ENCODE measurements around the gene MRPL58. TPM values are rescaled to one million over a fixed set of nuclear protein-coding genes. Genes with fewer than 3 reads are reported as not detected.

The MRPL58 gene
- polyA plus RNA-seq, 4 donors = 22.4 to 73.0 (median 45.7) TPM

DNA sequence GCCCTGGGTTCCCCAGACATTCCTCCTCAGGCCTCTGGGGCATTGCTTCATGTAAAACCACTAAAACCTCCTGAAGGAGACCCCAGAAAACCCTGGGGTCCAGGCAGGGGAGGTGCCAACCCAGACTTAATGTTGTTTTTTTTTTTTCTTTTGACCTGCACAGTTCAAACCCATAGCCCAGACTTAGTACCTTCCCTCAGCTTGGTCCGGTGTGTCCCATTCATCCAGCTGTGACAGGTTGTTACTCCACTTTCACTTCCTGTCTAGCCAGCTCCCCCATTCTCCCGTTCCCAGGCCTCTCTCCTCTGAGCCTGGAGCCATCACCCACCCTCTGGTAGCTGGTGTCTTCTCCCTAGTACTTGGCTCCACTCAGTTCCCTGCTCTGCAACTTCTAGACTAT lies 20.2 kb upstream of the MRPL58 start:
- WGBS, 3 donors = 24 to 35% (median 26%) methylated on average over 2 of the region's 2 CpGs
- FAIRE-seq (no peak), DNase-seq (peak; percentile 49 to 56)
- Histone ChIP-seq H3K36me3 (ENCODE audit: control insufficient read depth in 3 of 3, insufficient read depth in 2 of 3, low read depth in 1 of 3, low read length in 3 of 3) (peaks cover 0 to 13% (median 0%) of the 10 kb centered on the region in 3 donors), H3K4me3 (ENCODE audit: low read depth in 1 of 3, low read length in 3 of 3) (no peak overlapping the region), H3K9me3 (ENCODE audit: control insufficient read depth in 2 of 2, insufficient read depth in 1 of 2, low read depth in 1 of 2, low read length in 1 of 2) (no peaks in the 10 kb centered on the region), H3K4me1 (ENCODE audit: control insufficient read depth in 3 of 3, insufficient read depth in 2 of 3, low read depth in 1 of 3, low read length in 2 of 3) (peaks cover 2 to 42% (median 4%) of the 10 kb centered on the region in 3 donors), H3K27ac (ENCODE audit: low read depth in 1 of 3, low read length in 2 of 3) (peak overlapping the region; percentile 75 to 96 (median 93)), H3K27me3 (ENCODE audit: control insufficient read depth in 3 of 3, insufficient read depth in 3 of 3, low read length in 3 of 3) (no peaks in the 10 kb centered on the region)

DNA sequence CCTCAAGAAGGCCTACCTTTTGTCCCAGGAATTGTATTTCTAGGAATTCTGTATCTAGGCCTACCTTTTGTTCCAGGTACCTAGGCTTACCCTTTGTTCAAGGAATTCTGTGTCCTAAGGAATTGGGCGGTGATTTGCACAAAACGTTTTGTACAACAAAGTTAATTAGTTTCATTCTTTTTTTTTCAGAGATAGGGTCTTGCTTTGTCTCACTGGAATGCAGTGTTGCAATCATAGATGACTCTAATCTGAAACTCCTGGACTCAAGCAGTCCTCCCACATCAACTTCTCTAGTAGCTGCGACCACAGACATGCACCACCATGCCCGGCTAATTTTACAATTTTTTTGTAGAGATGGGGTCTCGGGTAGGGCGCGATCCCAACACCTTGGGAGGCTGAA lies 18.0 kb upstream of the MRPL58 start:
- H3K36me3 ChIP-seq (ENCODE audit: control insufficient read depth in 3 of 3, insufficient read depth in 2 of 3, low read depth in 1 of 3, low read length in 3 of 3) = peaks cover 0 to 20% (median 0%) of the 10 kb centered on the region in 3 donors
- no peaks in the 10 kb centered on the region for H3K27me3 ChIP-seq (ENCODE audit: control insufficient read depth in 3 of 3, insufficient read depth in 3 of 3, low read length in 3 of 3)
- WGBS, 3 donors = 84 to 90% (median 85%) methylated on average over 7 of the region's 7 CpGs
- no peak overlapping the region for H3K4me3 ChIP-seq (ENCODE audit: low read depth in 1 of 3, low read length in 3 of 3)
- H3K9me3 ChIP-seq (ENCODE audit: control insufficient read depth in 2 of 2, insufficient read depth in 1 of 2, low read depth in 1 of 2, low read length in 1 of 2) = no peaks in the 10 kb centered on the region
- DNase-seq (peak in 1 of 2 donors; percentile 32), FAIRE-seq (no peak)
- H3K4me1 ChIP-seq (ENCODE audit: control insufficient read depth in 3 of 3, insufficient read depth in 2 of 3, low read depth in 1 of 3, low read length in 2 of 3) = peaks cover 2 to 31% (median 4%) of the 10 kb centered on the region in 3 donors
- peak overlapping the region in 2 of 3 donors; percentile 47 to 93 for H3K27ac ChIP-seq (ENCODE audit: low read depth in 1 of 3, low read length in 2 of 3)

DNA sequence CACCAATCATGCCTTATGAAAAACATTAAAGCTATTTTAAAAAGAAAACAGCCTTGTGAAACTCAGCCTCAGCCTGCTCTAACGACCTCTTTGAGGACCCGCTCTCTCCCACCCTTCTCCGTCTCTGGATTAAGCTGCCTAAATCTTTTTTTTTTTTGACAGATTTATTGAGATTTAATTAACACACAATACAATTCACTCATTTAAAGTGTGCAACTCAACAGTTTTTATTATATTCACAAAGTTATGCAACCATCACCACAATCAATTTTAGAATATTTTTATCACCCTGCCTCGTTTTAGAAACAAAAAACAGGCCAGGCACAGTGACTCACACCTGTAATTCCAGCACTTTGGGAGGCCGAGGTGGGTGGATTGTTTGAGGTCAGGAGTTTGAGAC lies 16.6 kb upstream of the MRPL58 start:
- H3K36me3 ChIP-seq (ENCODE audit: control insufficient read depth in 3 of 3, insufficient read depth in 2 of 3, low read depth in 1 of 3, low read length in 3 of 3) = peaks cover 0 to 20% (median 0%) of the 10 kb centered on the region in 3 donors
- DNase-seq (no peak), FAIRE-seq (no peak)
- H3K4me1 ChIP-seq (ENCODE audit: control insufficient read depth in 3 of 3, insufficient read depth in 2 of 3, low read depth in 1 of 3, low read length in 2 of 3) = peaks cover 0 to 26% (median 4%) of the 10 kb centered on the region in 3 donors
- H3K27me3 ChIP-seq (ENCODE audit: control insufficient read depth in 3 of 3, insufficient read depth in 3 of 3, low read length in 3 of 3) = no peaks in the 10 kb centered on the region
- H3K4me3 ChIP-seq (ENCODE audit: low read depth in 1 of 3, low read length in 3 of 3) = no peak overlapping the region
- H3K9me3 ChIP-seq (ENCODE audit: control insufficient read depth in 2 of 2, insufficient read depth in 1 of 2, low read depth in 1 of 2, low read length in 1 of 2) = no peaks in the 10 kb centered on the region
- H3K27ac ChIP-seq (ENCODE audit: low read depth in 1 of 3, low read length in 2 of 3) = no peak overlapping the region
- 61 to 80% (median 73%) methylated on average over 5 of the region's 5 CpGs for WGBS, 3 donors

DNA sequence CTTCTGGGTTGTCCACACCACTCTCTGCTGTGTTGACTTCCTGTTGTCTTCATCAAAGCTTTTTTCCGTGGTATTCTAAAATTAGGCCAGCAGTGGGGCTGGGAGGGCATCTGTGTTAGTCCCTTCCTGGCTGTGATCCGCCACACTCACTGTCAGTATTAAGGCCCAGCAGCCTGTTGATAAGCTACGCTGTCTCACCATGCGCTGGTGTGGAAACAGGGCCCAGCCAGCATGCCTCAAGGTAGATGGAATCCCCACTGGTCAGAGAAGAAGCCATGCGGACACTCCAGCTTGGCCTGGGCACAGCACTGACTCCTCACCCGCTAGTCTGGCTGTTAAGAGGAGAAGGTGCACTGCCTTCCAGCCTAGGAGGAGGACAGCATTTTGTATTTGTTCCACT lies 13.7 kb upstream of the MRPL58 start:
- no peak overlapping the region for H3K4me3 ChIP-seq (ENCODE audit: low read depth in 1 of 3, low read length in 3 of 3)
- FAIRE-seq (no peak), DNase-seq (no peak)
- no peaks in the 10 kb centered on the region for H3K27me3 ChIP-seq (ENCODE audit: control insufficient read depth in 3 of 3, insufficient read depth in 3 of 3, low read length in 3 of 3)
- WGBS, 3 donors = 81 to 90% (median 89%) methylated on average over 6 of the region's 6 CpGs
- no peak overlapping the region for H3K27ac ChIP-seq (ENCODE audit: low read depth in 1 of 3, low read length in 2 of 3)
- peaks cover 0 to 44% (median 9%) of the 10 kb centered on the region in 3 donors for H3K36me3 ChIP-seq (ENCODE audit: control insufficient read depth in 3 of 3, insufficient read depth in 2 of 3, low read depth in 1 of 3, low read length in 3 of 3)
- no peaks in the 10 kb centered on the region for H3K9me3 ChIP-seq (ENCODE audit: control insufficient read depth in 2 of 2, insufficient read depth in 1 of 2, low read depth in 1 of 2, low read length in 1 of 2)
- H3K4me1 ChIP-seq (ENCODE audit: control insufficient read depth in 3 of 3, insufficient read depth in 2 of 3, low read depth in 1 of 3, low read length in 2 of 3) = peaks cover 0 to 6% (median 0%) of the 10 kb centered on the region in 3 donors

DNA sequence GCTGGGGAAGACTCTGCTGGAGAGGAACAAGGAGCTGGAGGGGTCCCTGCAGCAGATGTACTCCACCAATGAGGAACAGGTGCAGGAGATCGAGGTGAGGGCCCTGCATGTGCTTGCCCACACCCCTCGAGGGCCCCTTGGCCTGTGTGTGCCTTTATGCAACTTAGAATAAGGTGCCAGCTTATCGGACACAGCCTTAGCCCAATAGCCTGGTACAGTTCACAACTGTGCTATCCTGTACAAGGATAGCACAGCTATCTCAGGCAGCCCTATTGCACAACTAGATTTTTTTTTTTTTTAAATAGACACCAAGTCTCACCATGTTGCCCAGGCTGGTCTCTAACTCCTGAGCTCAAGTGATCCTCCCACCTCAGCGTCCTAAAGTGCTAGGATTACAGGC lies 12.9 kb upstream of the MRPL58 start:
- Histone ChIP-seq H3K36me3 (ENCODE audit: control insufficient read depth in 3 of 3, insufficient read depth in 2 of 3, low read depth in 1 of 3, low read length in 3 of 3) (peaks cover 0 to 50% (median 9%) of the 10 kb centered on the region in 3 donors), H3K27ac (ENCODE audit: low read depth in 1 of 3, low read length in 2 of 3) (no peak overlapping the region), H3K9me3 (ENCODE audit: control insufficient read depth in 2 of 2, insufficient read depth in 1 of 2, low read depth in 1 of 2, low read length in 1 of 2) (no peaks in the 10 kb centered on the region), H3K4me3 (ENCODE audit: low read depth in 1 of 3, low read length in 3 of 3) (no peak overlapping the region), H3K27me3 (ENCODE audit: control insufficient read depth in 3 of 3, insufficient read depth in 3 of 3, low read length in 3 of 3) (no peaks in the 10 kb centered on the region), H3K4me1 (ENCODE audit: control insufficient read depth in 3 of 3, insufficient read depth in 2 of 3, low read depth in 1 of 3, low read length in 2 of 3) (no peaks in the 10 kb centered on the region)
- 80 to 85% (median 82%) methylated on average over 4 of the region's 4 CpGs for WGBS, 3 donors
- FAIRE-seq (no peak), DNase-seq (no peak)

DNA sequence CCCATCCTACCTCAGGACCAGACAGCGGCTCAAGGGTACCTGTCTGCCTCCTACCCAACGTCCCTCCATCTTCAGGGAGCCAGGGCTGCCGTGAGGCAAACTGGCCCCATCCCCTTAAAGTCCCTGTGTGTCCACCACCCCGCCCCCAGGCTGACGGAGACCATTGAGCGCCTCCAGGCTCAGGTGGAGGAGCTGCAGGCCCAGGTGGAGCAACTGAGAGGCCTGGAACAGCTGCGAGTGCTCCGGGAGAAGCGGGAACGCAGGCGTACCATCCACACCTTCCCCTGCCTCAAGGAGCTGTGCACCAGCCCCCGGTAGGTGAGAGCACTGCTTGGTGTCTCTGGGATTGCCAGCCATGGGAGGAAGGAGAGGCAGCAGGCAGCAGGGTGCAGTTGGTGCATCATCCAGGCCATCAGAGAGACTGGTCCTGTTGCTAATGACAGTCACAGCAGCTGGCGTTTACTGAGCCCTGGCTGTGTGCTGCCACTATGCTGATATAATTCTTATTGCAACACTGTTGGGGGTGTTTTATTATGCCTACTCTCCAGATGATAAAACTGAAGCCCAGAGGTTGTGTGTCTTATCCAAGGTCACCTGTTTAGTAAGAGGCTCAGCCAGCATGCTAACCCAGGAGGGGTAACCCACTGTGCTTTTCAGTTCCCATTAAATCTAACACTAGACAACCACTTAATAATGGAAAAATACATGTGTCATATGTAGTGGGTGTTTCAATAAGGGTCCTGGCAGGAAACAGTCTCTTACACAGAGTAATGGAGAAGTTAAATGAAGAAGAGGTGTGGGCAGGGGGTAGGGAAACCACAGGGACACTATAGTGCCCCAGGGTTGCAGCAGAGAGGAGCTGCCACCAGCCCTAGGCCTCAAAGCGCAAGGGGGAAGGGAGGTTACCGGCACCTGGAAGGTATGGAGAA lies 10.3 kb upstream of the MRPL58 start:
- Histone ChIP-seq H3K36me3 (ENCODE audit: control insufficient read depth in 3 of 3, insufficient read depth in 2 of 3, low read depth in 1 of 3, low read length in 3 of 3) (peaks cover 0 to 61% (median 13%) of the 10 kb centered on the region in 3 donors), H3K9me3 (ENCODE audit: control insufficient read depth in 2 of 2, insufficient read depth in 1 of 2, low read depth in 1 of 2, low read length in 1 of 2) (no peaks in the 10 kb centered on the region), H3K27me3 (ENCODE audit: control insufficient read depth in 3 of 3, insufficient read depth in 3 of 3, low read length in 3 of 3) (no peaks in the 10 kb centered on the region), H3K4me3 (ENCODE audit: low read depth in 1 of 3, low read length in 3 of 3) (no peak overlapping the region), H3K4me1 (ENCODE audit: control insufficient read depth in 3 of 3, insufficient read depth in 2 of 3, low read depth in 1 of 3, low read length in 2 of 3) (no peaks in the 10 kb centered on the region), H3K27ac (ENCODE audit: low read depth in 1 of 3, low read length in 2 of 3) (no peak overlapping the region)
- FAIRE-seq (no peak), DNase-seq (no peak)
- 87 to 94% (median 91%) methylated on average over 15 of the region's 15 CpGs for WGBS, 3 donors

DNA sequence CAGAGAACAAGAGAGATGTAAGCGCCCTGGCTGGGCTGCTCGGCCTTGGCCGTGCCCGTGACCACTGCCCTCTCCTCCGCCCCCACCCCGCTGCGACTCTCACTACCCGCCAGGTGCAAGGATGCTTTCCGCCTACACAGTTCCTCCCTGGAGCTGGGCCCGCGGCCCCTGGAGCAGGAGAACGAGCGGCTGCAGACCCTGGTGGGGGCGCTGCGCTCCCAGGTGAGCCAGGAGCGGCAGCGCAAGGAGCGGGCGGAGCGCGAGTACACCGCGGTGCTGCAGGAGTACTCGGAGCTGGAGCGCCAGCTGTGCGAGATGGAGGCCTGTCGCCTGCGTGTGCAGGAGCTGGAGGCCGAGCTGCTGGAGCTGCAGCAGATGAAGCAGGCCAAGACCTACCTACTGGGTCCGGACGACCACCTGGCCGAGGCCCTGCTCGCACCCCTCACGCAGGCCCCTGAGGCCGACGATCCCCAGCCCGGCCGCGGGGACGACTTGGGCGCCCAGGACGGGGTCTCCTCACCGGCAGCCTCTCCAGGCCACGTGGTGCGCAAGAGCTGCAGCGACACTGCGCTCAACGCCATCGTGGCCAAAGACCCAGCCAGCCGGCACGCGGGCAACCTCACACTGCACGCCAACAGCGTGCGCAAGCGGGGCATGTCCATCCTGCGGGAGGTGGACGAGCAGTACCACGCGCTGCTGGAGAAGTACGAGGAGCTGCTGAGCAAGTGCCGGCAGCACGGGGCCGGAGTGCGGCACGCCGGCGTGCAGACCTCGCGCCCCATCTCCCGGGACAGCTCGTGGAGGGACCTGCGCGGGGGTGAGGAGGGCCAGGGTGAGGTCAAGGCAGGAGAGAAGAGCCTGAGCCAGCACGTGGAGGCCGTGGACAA lies 9.2 kb upstream of the MRPL58 start:
- FAIRE-seq (no peak), DNase-seq (no peak)
- H3K4me1 ChIP-seq (ENCODE audit: control insufficient read depth in 3 of 3, insufficient read depth in 2 of 3, low read depth in 1 of 3, low read length in 2 of 3) = no peaks in the 10 kb centered on the region
- WGBS, 3 donors = 88 to 92% (median 89%) methylated on average over 63 to 76 of the region's 76 CpGs
- H3K27me3 ChIP-seq (ENCODE audit: control insufficient read depth in 3 of 3, insufficient read depth in 3 of 3, low read length in 3 of 3) = no peaks in the 10 kb centered on the region
- H3K36me3 ChIP-seq (ENCODE audit: control insufficient read depth in 3 of 3, insufficient read depth in 2 of 3, low read depth in 1 of 3, low read length in 3 of 3) = peaks cover 0 to 61% (median 13%) of the 10 kb centered on the region in 3 donors
- no peak overlapping the region for H3K4me3 ChIP-seq (ENCODE audit: low read depth in 1 of 3, low read length in 3 of 3)
- H3K27ac ChIP-seq (ENCODE audit: low read depth in 1 of 3, low read length in 2 of 3) = no peak overlapping the region
- H3K9me3 ChIP-seq (ENCODE audit: control insufficient read depth in 2 of 2, insufficient read depth in 1 of 2, low read depth in 1 of 2, low read length in 1 of 2) = no peaks in the 10 kb centered on the region

DNA sequence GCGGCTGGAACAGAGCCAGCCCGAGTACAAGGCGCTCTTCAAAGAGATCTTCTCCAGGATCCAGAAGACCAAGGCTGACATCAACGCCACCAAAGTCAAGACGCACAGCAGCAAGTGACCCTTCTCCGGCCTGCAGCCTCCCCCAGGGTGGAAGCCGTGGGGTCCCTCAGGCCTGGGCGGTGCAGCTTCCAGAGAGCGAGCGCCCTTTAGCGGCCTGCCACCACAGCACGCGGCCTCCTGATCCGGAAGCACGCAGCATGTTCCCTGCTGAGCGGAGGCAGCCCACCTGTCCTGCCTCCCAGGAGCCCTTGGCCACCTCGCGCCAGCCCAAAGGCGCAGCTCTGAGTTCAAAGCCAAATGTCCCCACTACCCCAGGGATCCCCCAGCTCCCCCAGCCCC lies 8.5 kb upstream of the MRPL58 start:
- H3K4me3 ChIP-seq (ENCODE audit: low read depth in 1 of 3, low read length in 3 of 3) = no peak overlapping the region
- no peaks in the 10 kb centered on the region for H3K27me3 ChIP-seq (ENCODE audit: control insufficient read depth in 3 of 3, insufficient read depth in 3 of 3, low read length in 3 of 3)
- 92 to 95% (median 94%) methylated on average over 19 of the region's 19 CpGs for WGBS, 3 donors
- no peak overlapping the region for H3K27ac ChIP-seq (ENCODE audit: low read depth in 1 of 3, low read length in 2 of 3)
- H3K4me1 ChIP-seq (ENCODE audit: control insufficient read depth in 3 of 3, insufficient read depth in 2 of 3, low read depth in 1 of 3, low read length in 2 of 3) = no peaks in the 10 kb centered on the region
- no peaks in the 10 kb centered on the region for H3K9me3 ChIP-seq (ENCODE audit: control insufficient read depth in 2 of 2, insufficient read depth in 1 of 2, low read depth in 1 of 2, low read length in 1 of 2)
- FAIRE-seq (no peak), DNase-seq (no peak)
- peaks cover 0 to 58% (median 13%) of the 10 kb centered on the region in 3 donors for H3K36me3 ChIP-seq (ENCODE audit: control insufficient read depth in 3 of 3, insufficient read depth in 2 of 3, low read depth in 1 of 3, low read length in 3 of 3)
